Fibroblast of lung (primary cell): ENCODE results near the gene GBA3.

Source experiments
- CTCF ChIP-seq, 2 donors: IDR thresholded peaks in 1 of 2; conservative IDR thresholded peaks in 1 of 2; 1 replicate in 1 of 2; 2 replicates in 1 of 2; pipeline ENCODE4 v1.5.1; 2011 to 2012; ENCODE audit warnings: low read length in 2 of 2, control low read depth in 1 of 2, inconsistent platforms in 1 of 2, low read depth in 1 of 2, mild to moderate bottlenecking in 1 of 2
- EZH2 ChIP-seq: IDR thresholded peaks from 2 replicates; pipeline ENCODE4 v1.5.1; 2012; ENCODE audit warnings: low read length, control low read depth, mild to moderate bottlenecking; ENCODE audit errors: missing control alignments

GRCh38 chr4:22848332-22848731 is 155.6 kb downstream of the GBA3 start:
- TF ChIP-seq CTCF (conservative IDR thresholded peaks at IDR 0.05 in 1 of 2, IDR thresholded peaks at IDR 0.05 in 1 of 2; ENCODE audit: low read depth in 1 of 2, low read length in 2 of 2) (no peak), EZH2 (no peak)
